HepG2 (cell line): ENCODE results near the gene PPP2R2D. TPM values are rescaled to one million over a fixed set of nuclear protein-coding genes. Genes with fewer than 3 reads are reported as not detected.

ENCODE experiments used
- ATAC-seq: fragments of 200-7000 bp; cut with Tn5 transposase; 3 replicates; pipeline ENCODE4 v1.9.1; 2020; ENCODE audit warnings: mild to moderate bottlenecking, moderate library complexity
- BruUV-seq: library from RNA; stranded (reverse); fragments of 400-500 nt; replicated peaks from 2 replicates; lab custom pipeline; 2021; lab: Mats Ljungman, UMichigan
- CTCF ChIA-PET: fragments of 300-600 bp; formaldehyde crosslinking; extraction: SDS; loops from one replicate; lab custom pipeline; 2021; ENCODE audit warnings: low total read pairs, inconsistent platforms, low intra/inter-chr PET ratio; lab: Yijun Ruan, JAX
- POLR2A ChIA-PET: fragments of 350-600 bp; sonication (Branson Sonifier 250); formaldehyde crosslinking; loops from one replicate; lab custom pipeline; 2020; ENCODE audit warnings: antibody characterized with exemption, inconsistent platforms; lab: Yijun Ruan, JAX
- DNase-seq: peaks from one replicate; pipeline ENCODE4 v3.0.0-alpha.2; 2015; ENCODE audit warnings: low spot score
- FAIRE-seq: peaks from 3 replicates; lab custom pipeline; 2011; peaks lifted over from hg19 to GRCh38; lab: Jason Lieb, UNC
- H2AFZ ChIP-seq: one replicate; pipeline ENCODE4 v1.6.1; 2011; ENCODE audit warnings: low read length, inconsistent platforms
- H3K27ac ChIP-seq: fragments of 300-600 bp; 3 replicates; pipeline ENCODE4 v1.8.0; 2011; ENCODE audit warnings: mixed run types, mild to moderate bottlenecking, mixed read lengths, low read length, inconsistent platforms; ENCODE audit not compliant: insufficient read depth; ENCODE audit errors: extremely low read length
- H3K27me3 ChIP-seq, 2 experiments: fragments of 200-600 bp in 1 of 2; 2 replicates in 1 of 2; 3 replicates in 1 of 2; pipeline versions ENCODE4 v1.6.0 to v1.8.0; 2011; ENCODE audit warnings: low read length in 2 of 2, mild to moderate bottlenecking in 2 of 2, moderate library complexity in 2 of 2, inconsistent platforms in 1 of 2; ENCODE audit not compliant: insufficient read depth in 2 of 2, control insufficient read depth in 1 of 2
- H3K36me3 ChIP-seq, 2 experiments: fragments of 200-600 bp in 1 of 2; replicated peaks in 1 of 2; 2 replicates in 1 of 2; 3 replicates in 1 of 2; pipeline versions ENCODE4 v1.5.1 to v1.8.0; 2011; ENCODE audit warnings: low read length in 2 of 2, inconsistent platforms in 1 of 2; ENCODE audit not compliant: insufficient read depth in 2 of 2, control insufficient read depth in 1 of 2
- H3K4me1 ChIP-seq: 2 replicates; pipeline ENCODE4 v1.5.1; 2012; ENCODE audit warnings: low read length, inconsistent platforms; ENCODE audit not compliant: insufficient read depth
- H3K4me2 ChIP-seq: 2 replicates; pipeline ENCODE4 v1.6.0; 2011; ENCODE audit warnings: low read depth, low read length, inconsistent platforms
- H3K4me3 ChIP-seq, 3 experiments: fragments of 200-600 bp in 1 of 3; sonication (generic), shearing (Covaris generic) in 1 of 3; replicated peaks in 1 of 3; 2 replicates each; pipeline ENCODE4 v1.5.1; 2011 to 2016; ENCODE audit warnings: low read length in 3 of 3, inconsistent platforms in 2 of 3, low read depth in 2 of 3, mild to moderate bottlenecking in 2 of 3, control low read depth in 1 of 3, mixed read lengths in 1 of 3; ENCODE audit not compliant: insufficient read depth in 1 of 3
- H3K79me2 ChIP-seq: one replicate; pipeline ENCODE4 v1.6.1; 2011; ENCODE audit warnings: low read length, inconsistent platforms; ENCODE audit not compliant: insufficient read depth
- H3K9ac ChIP-seq: 2 replicates; pipeline ENCODE4 v1.6.0; 2011; ENCODE audit warnings: mild to moderate bottlenecking, low read depth, low read length, inconsistent platforms; ENCODE audit not compliant: insufficient read depth
- H3K9me3 ChIP-seq: 2 replicates; pipeline ENCODE4 v1.5.1; 2012; ENCODE audit warnings: mild to moderate bottlenecking, low read length
- H4K20me1 ChIP-seq: 2 replicates; pipeline ENCODE4 v1.6.0; 2011; ENCODE audit warnings: inconsistent platforms, mild to moderate bottlenecking, low read length, moderate library complexity; ENCODE audit not compliant: insufficient read depth
- ETV6 ChIP-seq: sonication (generic); formaldehyde crosslinking; conservative IDR thresholded peaks from 2 replicates; pipeline ENCODE4 v1.4.0; 2020; ENCODE audit warnings: missing genetic modification reagents
- KAT2B ChIP-seq: fragments of 150-350 bp; IDR thresholded peaks from 2 replicates; pipeline ENCODE4 v1.6.1; 2014; ENCODE audit warnings: low read depth, low read length, borderline replicate concordance
- NFE2L2 ChIP-seq: fragments of 150-350 bp; IDR thresholded peaks from 2 replicates; pipeline ENCODE4 v1.6.1; 2014; ENCODE audit warnings: low read length
- NFRKB ChIP-seq: fragments of 450-650 bp; IDR thresholded peaks from 2 replicates; pipeline ENCODE4 v1.6.1; 2017
- PBX2 ChIP-seq: IDR thresholded peaks from 2 replicates; pipeline ENCODE4 v1.6.1; 2016; ENCODE audit warnings: control low read depth
- REXO4 ChIP-seq: sonication (generic); formaldehyde crosslinking; IDR thresholded peaks from 2 replicates; pipeline ENCODE4 v1.8.0; 2022; ENCODE audit warnings: missing genetic modification reagents, mild to moderate bottlenecking, borderline replicate concordance
- RNF219 ChIP-seq: sonication (generic); formaldehyde crosslinking; IDR thresholded peaks from 2 replicates; pipeline ENCODE4 v1.5.0; 2020; ENCODE audit warnings: mild to moderate bottlenecking, missing genetic modification reagents
- TCF7L2 ChIP-seq: IDR thresholded peaks from 2 replicates; pipeline ENCODE4 v1.6.1; 2011; ENCODE audit warnings: mild to moderate bottlenecking, low read depth, low read length, moderate library complexity
- ZNF326 ChIP-seq: sonication (generic); formaldehyde crosslinking; IDR thresholded peaks from 2 replicates; pipeline ENCODE4 v1.4.0; 2020; ENCODE audit warnings: missing genetic modification reagents, borderline replicate concordance
- ZNF460 ChIP-seq: sonication (generic); formaldehyde crosslinking; IDR thresholded peaks from 2 replicates; pipeline ENCODE4 v1.5.1; 2020; ENCODE audit warnings: missing genetic modification reagents, mild to moderate bottlenecking, borderline replicate concordance
- ZNF768 ChIP-seq: sonication (generic); formaldehyde crosslinking; IDR thresholded peaks from 2 replicates; pipeline ENCODE4 v1.4.0; 2020; ENCODE audit warnings: missing genetic modification reagents
- ZSCAN25 ChIP-seq: sonication (generic); formaldehyde crosslinking; IDR thresholded peaks from 2 replicates; pipeline ENCODE4 v1.8.0; 2022; ENCODE audit warnings: mild to moderate bottlenecking, missing genetic modification reagents
- WGBS: methylation state at CpG from one replicate; pipeline ENCODE4 v1.1.6; 2017; ENCODE audit warnings: low lambda C conversion rate; 5-methylcytosine and 5-hydroxymethylcytosine counted together
- in situ Hi-C: cut with HindIII; loops from 2 replicates; pipeline ENCODE4 v1.10.0; 2017; ENCODE audit warnings: low pct_unique_long_range_greater_than_20kb; ENCODE audit not compliant: extremely low pct_ligation_motif_present
- intact Hi-C: fragments of 100-400 bp; cut with micrococcal nuclease; formaldehyde crosslinking; loops from one replicate; pipeline ENCODE4 v1.10.0; 2022; ENCODE audit not compliant: unreplicated experiment
- polyA plus RNA-seq, 8 experiments: library from polyadenylated mRNA; depleted of rRNA in 3 of 8; stranded (reverse) in 7 of 8; unstranded in 1 of 8; fragments of >200 nt; fragmentation: Illumina TruSeq in 4 of 8; extraction: Trizol in 4 of 8; gene quantifications; 2 replicates each; pipeline versions ENCODE4 v1.2.1 to v1.2.3, GENCODE V29; 2011 to 2016; ENCODE audit warnings: low read depth in 4 of 8, missing spikeins in 1 of 8, mixed read lengths in 1 of 8; ENCODE audit not compliant: insufficient read depth in 1 of 8
- total RNA-seq, 5 experiments: library from RNA; depleted of rRNA; stranded (reverse); fragments of >200 nt; fragmentation: Illumina TruSeq; extraction: Trizol; gene quantifications; 2 replicates each; pipeline ENCODE4 v1.2.3, GENCODE V29; 2016; ENCODE audit warnings: low read depth in 1 of 5

Gene PPP2R2D
- total and polyA plus RNA-seq, 2 of the 13 experiments (the other 11 are each of a cell fraction or from before 2014, with no cell fraction given) = 32.7 to 33.2 TPM

- H2AFZ ChIP-seq = no peak overlapping the region
- no peak overlapping the region for H3K9ac ChIP-seq
- peaks cover 7 to 18% of the 10 kb centered on the region in 2 experiments for H3K36me3 ChIP-seq
- no peak overlapping the region for H3K4me3 ChIP-seq
- H3K4me2 ChIP-seq = no peak overlapping the region
- ATAC-seq = no peak
- H3K4me1 ChIP-seq = no peaks in the 10 kb centered on the region
- no peaks in the 10 kb centered on the region for H3K9me3 ChIP-seq
- no peak for FAIRE-seq
- intact Hi-C loops = no loop called here
- WGBS = 97% methylated on average over 9 of the region's 9 CpGs
- BruUV-seq = no TSS peak
- H3K79me2 ChIP-seq = no peaks in the 10 kb centered on the region
- no peak for DNase-seq
- no peak for TF ChIP-seq ZSCAN25
- TF ChIP-seq ZNF326 (CRISPR knock-in tag) = no peak
- TF ChIP-seq KAT2B = no peak
- TF ChIP-seq REXO4 (CRISPR knock-in tag) = no peak
- no peak for TF ChIP-seq TCF7L2
- TF ChIP-seq ZNF768 (CRISPR knock-in tag) = no peak
- no peak for TF ChIP-seq NFRKB
- no peak for TF ChIP-seq NFE2L2
- no peak for TF ChIP-seq ETV6 (CRISPR knock-in tag)
- TF ChIP-seq PBX2 (CRISPR knock-in tag) = no peak
- no peak for TF ChIP-seq ZNF460 (CRISPR knock-in tag)
- TF ChIP-seq RNF219 = no peak
- peaks cover 6% of the 10 kb centered on the region; the same call in 1 of the 2 replicates for H4K20me1 ChIP-seq
- CTCF ChIA-PET = no interaction called here
- in situ Hi-C loops = no loop called here
- no peak overlapping the region for H3K27ac ChIP-seq
- POLR2A ChIA-PET = no interaction called here
- no peaks in the 10 kb centered on the region for H3K27me3 ChIP-seq
Measured at GRCh38 chr10:131964298-131964697, 63.5 kb downstream of the PPP2R2D start.
